NCI-H1417 (cell line): ENCODE data around the gene NR5A2.

Experiments
- DNase-seq, 3 experiments: peaks; one replicate each; lab custom pipeline; 2025; lab: John Stamatoyannopoulos, UW

NR5A2 gene

GRCh38 chr1:200027264-200027823 is at the start of gene NR5A2:
NR5A2 (plus strand) TSS chr1:200027710; CDS start chr1:200027848, 138 bp downstream.
- DNase-seq, result no peak

GRCh38 chr1:199978408-199978940 is 49.0 kb upstream of the NR5A2 start:
- DNase-seq, result no peak

GRCh38 chr1:199979071-199979470 is 48.4 kb upstream of the NR5A2 start:
- DNase-seq, result peak in 1 of 3 experiments; percentile 12

- no peak for DNase-seq
Measured at GRCh38 chr1:199981584-199981983, 45.9 kb upstream of the NR5A2 start.

- DNase-seq, result no peak
Measured at GRCh38 chr1:199982606-199983005, 44.9 kb upstream of the NR5A2 start.

- no peak for DNase-seq
Measured at GRCh38 chr1:199983531-199983930, 44.0 kb upstream of the NR5A2 start.

GRCh38 chr1:199995096-199995685 is 32.3 kb upstream of the NR5A2 start:
- no peak for DNase-seq

GRCh38 chr1:200005165-200005564 is 22.3 kb upstream of the NR5A2 start:
- no peak for DNase-seq

- DNase-seq, result no peak
Measured at GRCh38 chr1:200006711-200007110, 20.8 kb upstream of the NR5A2 start.

GRCh38 chr1:200015811-200016210 is 11.7 kb upstream of the NR5A2 start:
- no peak for DNase-seq

- DNase-seq, result no peak
Measured at GRCh38 chr1:200021577-200022238, 5.8 kb upstream of the NR5A2 start.

- no peak for DNase-seq
Measured at GRCh38 chr1:200022239-200022804, 5.2 kb upstream of the NR5A2 start.

GRCh38 chr1:200028586-200029034 is 1.1 kb downstream of the NR5A2 start:
- DNase-seq, result peak in 2 of 3 experiments; percentile 57 to 80

- DNase-seq, result peak; percentile 52 to 90 (median 90)
Measured at GRCh38 chr1:200029035-200029821, 1.7 kb downstream of the NR5A2 start.

- DNase-seq, result peak in 2 of 3 experiments; percentile 77 to 86
Measured at GRCh38 chr1:200029822-200030152, 2.3 kb downstream of the NR5A2 start.

- no peak for DNase-seq
Measured at GRCh38 chr1:200030791-200031190, 3.3 kb downstream of the NR5A2 start.

- no peak for DNase-seq
Measured at GRCh38 chr1:200033511-200034261, 6.2 kb downstream of the NR5A2 start.

- DNase-seq, result no peak
Measured at GRCh38 chr1:200034262-200034557, 6.7 kb downstream of the NR5A2 start.

- no peak for DNase-seq
Measured at GRCh38 chr1:200034761-200035396, 7.4 kb downstream of the NR5A2 start.

- DNase-seq, result no peak
Measured at GRCh38 chr1:200035397-200035955, 8.0 kb downstream of the NR5A2 start.
